ENCODE measurements around the gene LPA. TPM values are rescaled to one million over a fixed set of nuclear protein-coding genes. Genes with fewer than 3 reads are reported as not detected.
"Not testable (repeated sequence)": the region's sequence is repeated elsewhere in the genome, so short reads cannot be mapped to it uniquely, and the experiment has no call there.

Gene LPA
- total RNA-seq, 1 experiment from 2014 or later: not detected

DNA sequence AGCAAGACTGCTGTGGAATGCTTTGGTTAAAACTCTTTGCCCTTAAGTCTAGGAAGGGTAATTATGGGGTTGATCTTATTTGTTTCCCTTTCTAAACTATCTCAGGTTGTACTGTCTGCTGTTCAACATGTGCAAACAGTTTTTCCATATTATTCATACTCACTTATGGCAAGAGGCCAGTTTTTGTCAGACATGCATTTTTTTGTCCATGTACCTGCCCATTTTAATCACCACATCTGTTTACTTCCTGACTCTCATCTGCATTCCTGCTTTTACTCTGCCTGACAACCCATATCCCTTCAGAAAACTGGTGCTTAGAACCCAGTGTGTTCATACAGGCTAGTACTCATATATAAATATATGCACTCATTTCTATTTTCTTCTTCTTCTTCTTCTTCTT, 80.3 kb downstream of the LPA start:
- no peaks in the 10 kb centered on the region for H3K36me3 ChIP-seq (ENCODE audit: low read depth)
- ChIA-PET POLR2A (ENCODE audit: unreplicated experiment) (no interaction called here), CTCF (no interaction called here)
- H3F3A ChIP-seq (ENCODE audit: insufficient read depth, low read depth): no peaks in the 10 kb centered on the region
- no peak overlapping the region for H3K27ac ChIP-seq
- no TSS peak for BruUV-seq (replicated peaks)
- H3K4me1 ChIP-seq (replicated peaks; ENCODE audit: insufficient read depth): no peaks in the 10 kb centered on the region
- no peaks in the 10 kb centered on the region for H3K9me2 ChIP-seq (ENCODE audit: insufficient read depth)
- H3K4me3 ChIP-seq: no peak overlapping the region
- no peaks in the 10 kb centered on the region for H3K27me3 ChIP-seq (ENCODE audit: insufficient read depth, low read depth)
- DNase-seq: no peak
- no peak overlapping the region for H3K4me2 ChIP-seq
- no peaks in the 10 kb centered on the region; the same call in 1 of the 2 replicates for H4K20me1 ChIP-seq (ENCODE audit: insufficient read depth)
- TF ChIP-seq CTCF (conservative IDR thresholded peaks at IDR 0.05): no peak
- TF ChIP-seq EZH2 (IDR thresholded peaks at IDR 0.05; ENCODE audit: low read depth): no peak
- no peaks in the 10 kb centered on the region for H3K9me3 ChIP-seq (ENCODE audit: insufficient read depth, low read depth)
- no peaks in the 10 kb centered on the region for H3K79me2 ChIP-seq (ENCODE audit: low read depth)
- intact Hi-C loops (cut with micrococcal nuclease; ENCODE audit: unreplicated experiment): no loop called here
- no peak overlapping the region for H2AFZ ChIP-seq

- Histone ChIP-seq H3K9me3 (ENCODE audit: insufficient read depth, low read depth) (no peaks in the 10 kb centered on the region), H3K79me2 (ENCODE audit: low read depth) (no peaks in the 10 kb centered on the region), H3K4me2 (no peak overlapping the region), H3K9me2 (ENCODE audit: insufficient read depth) (no peaks in the 10 kb centered on the region), H3K36me3 (ENCODE audit: low read depth) (no peaks in the 10 kb centered on the region), H3K27ac (no peak overlapping the region), H3K4me1 (replicated peaks; ENCODE audit: insufficient read depth) (no peaks in the 10 kb centered on the region), H3F3A (ENCODE audit: insufficient read depth, low read depth) (no peaks in the 10 kb centered on the region), H3K4me3 (no peak overlapping the region), H2AFZ (no peak overlapping the region), H4K20me1 (ENCODE audit: insufficient read depth) (no peaks in the 10 kb centered on the region), H3K27me3 (ENCODE audit: insufficient read depth, low read depth) (no peaks in the 10 kb centered on the region)
- BruUV-seq (replicated peaks): no TSS peak
- no peak for DNase-seq
- CTCF ChIA-PET: no interaction called here
- POLR2A ChIA-PET (ENCODE audit: unreplicated experiment): no interaction called here
- intact Hi-C loops (cut with micrococcal nuclease; ENCODE audit: unreplicated experiment): no loop called here
- TF ChIP-seq CTCF (conservative IDR thresholded peaks at IDR 0.05) (no peak), EZH2 (IDR thresholded peaks at IDR 0.05; ENCODE audit: low read depth) (no peak)
Observed at GRCh38 chr6:160581406-160581805, 82.7 kb downstream of the LPA start.

GRCh38 chr6:160578515-160578914, 85.6 kb downstream of the LPA start:
- not testable (repeated sequence) for DNase-seq; BruUV-seq (replicated peaks)

DNA sequence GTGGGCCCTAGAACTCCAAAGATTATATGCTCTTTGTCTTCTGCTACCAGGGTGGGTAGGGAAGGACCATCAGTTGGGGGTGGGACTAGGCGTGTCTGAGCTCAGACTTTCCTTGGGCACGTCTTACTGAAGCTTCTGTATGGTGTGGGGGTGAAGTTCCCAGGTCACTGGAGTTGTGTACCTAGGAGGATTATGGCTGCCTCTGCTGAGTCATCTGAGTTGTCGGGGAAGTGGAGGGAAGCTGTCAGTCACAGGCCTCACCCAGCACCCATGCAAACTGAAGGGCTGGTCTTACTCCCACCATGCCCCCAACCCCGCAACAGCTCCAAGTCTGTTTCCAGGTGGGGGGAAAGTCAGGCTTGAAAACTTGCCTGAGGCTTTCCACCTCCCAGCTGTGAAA, 90.1 kb downstream of the LPA start:
- no TSS peak for BruUV-seq (replicated peaks)
- POLR2A ChIA-PET (ENCODE audit: unreplicated experiment): no interaction called here
- CTCF ChIA-PET: no interaction called here

More at GRCh38 chr6:160578515-160578914, 85.6 kb downstream of the LPA start:
- H4K20me1 ChIP-seq (ENCODE audit: insufficient read depth); H3K4me3 ChIP-seq; H3K36me3 ChIP-seq (ENCODE audit: low read depth); H3K9me3 ChIP-seq (ENCODE audit: insufficient read depth, low read depth); CTCF ChIA-PET; H3K9me2 ChIP-seq (ENCODE audit: insufficient read depth); intact Hi-C loops (cut with micrococcal nuclease; ENCODE audit: unreplicated experiment); H3K4me1 ChIP-seq (replicated peaks; ENCODE audit: insufficient read depth); H3K27ac ChIP-seq; H3K4me2 ChIP-seq; H3K79me2 ChIP-seq (ENCODE audit: low read depth); H3F3A ChIP-seq (ENCODE audit: insufficient read depth, low read depth); POLR2A ChIA-PET (ENCODE audit: unreplicated experiment); H3K27me3 ChIP-seq (ENCODE audit: insufficient read depth, low read depth); H2AFZ ChIP-seq: not testable (repeated sequence)

DNA sequence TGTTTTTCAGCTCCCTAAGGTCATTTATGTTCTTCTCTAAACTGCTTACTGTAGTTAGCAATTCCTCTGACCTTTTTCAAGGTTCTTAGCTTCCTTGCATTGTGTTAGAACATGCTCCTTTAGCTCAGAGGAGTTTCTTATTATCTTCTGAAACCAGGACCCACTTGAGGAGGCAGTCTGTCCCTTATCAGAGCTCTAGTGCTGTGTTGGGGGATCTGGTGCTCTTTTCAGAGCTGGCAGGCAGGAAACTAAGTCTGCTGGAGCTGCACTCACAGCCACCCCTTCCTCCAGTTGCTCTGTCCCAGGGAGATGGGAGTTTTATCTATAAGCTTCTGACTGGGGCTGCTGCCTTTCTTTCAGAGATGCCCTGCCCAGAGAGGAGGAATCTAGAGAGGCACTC, 92.9 kb downstream of the LPA start:
- H3K4me3 ChIP-seq; H4K20me1 ChIP-seq (ENCODE audit: insufficient read depth); intact Hi-C loops (cut with micrococcal nuclease; ENCODE audit: unreplicated experiment); H2AFZ ChIP-seq; POLR2A ChIA-PET (ENCODE audit: unreplicated experiment); H3K4me1 ChIP-seq (replicated peaks; ENCODE audit: insufficient read depth); H3K9me3 ChIP-seq (ENCODE audit: insufficient read depth, low read depth); H3K79me2 ChIP-seq (ENCODE audit: low read depth); H3K36me3 ChIP-seq (ENCODE audit: low read depth); BruUV-seq (replicated peaks); CTCF ChIA-PET; H3K9me2 ChIP-seq (ENCODE audit: insufficient read depth); H3F3A ChIP-seq (ENCODE audit: insufficient read depth, low read depth); H3K4me2 ChIP-seq; H3K27ac ChIP-seq; H3K27me3 ChIP-seq (ENCODE audit: insufficient read depth, low read depth); DNase-seq: not testable (repeated sequence)

More for the DNA sequence above, 90.1 kb downstream of the LPA start:
- Histone ChIP-seq H3K9me3 (ENCODE audit: insufficient read depth, low read depth) (no peaks in the 10 kb centered on the region), H4K20me1 (ENCODE audit: insufficient read depth) (no peaks in the 10 kb centered on the region), H3K79me2 (ENCODE audit: low read depth) (no peaks in the 10 kb centered on the region), H3K4me3 (no peak overlapping the region), H2AFZ (no peak overlapping the region), H3K27me3 (ENCODE audit: insufficient read depth, low read depth) (no peaks in the 10 kb centered on the region), H3K9me2 (ENCODE audit: insufficient read depth) (no peaks in the 10 kb centered on the region), H3K4me2 (no peak overlapping the region), H3K27ac (no peak overlapping the region), H3K36me3 (ENCODE audit: low read depth) (no peaks in the 10 kb centered on the region), H3K4me1 (replicated peaks; ENCODE audit: insufficient read depth) (no peaks in the 10 kb centered on the region), H3F3A (ENCODE audit: insufficient read depth, low read depth) (no peaks in the 10 kb centered on the region)
- intact Hi-C loops (cut with micrococcal nuclease; ENCODE audit: unreplicated experiment): no loop called here
- TF ChIP-seq CTCF (conservative IDR thresholded peaks at IDR 0.05) (no peak), EZH2 (IDR thresholded peaks at IDR 0.05; ENCODE audit: low read depth) (no peak)
- no peak for DNase-seq

Data from PC-9 (cell line).